ENCODE results near the gene NIPAL4.

The NIPAL4 gene

GRCh38 chr5:157516626-157517325 is 56.8 kb downstream of the NIPAL4 start:
- ATAC-seq (ENCODE audit: insufficient read depth, low read depth): no peak
- H3K9ac ChIP-seq (ENCODE audit: low read depth, low read length): no peak overlapping the region
- no peaks in the 10 kb centered on the region; the same call in 1 of the 2 replicates for H3K36me3 ChIP-seq (ENCODE audit: insufficient read depth, low read length)
- TF ChIP-seq CTCF (IDR thresholded peaks at IDR 0.05; ENCODE audit: borderline replicate concordance, extremely low read depth, low read length, poor library complexity, severe bottlenecking): no peak
- no peak for TF ChIP-seq EZH2 (IDR thresholded peaks at IDR 0.05; ENCODE audit: borderline replicate concordance, low read depth, low read length, severe bottlenecking)
- H3K9me3 ChIP-seq (ENCODE audit: insufficient read depth, low read length, severe bottlenecking): no peaks in the 10 kb centered on the region
- no peak overlapping the region for H3K4me2 ChIP-seq (ENCODE audit: insufficient read depth, low read length)
- no peak overlapping the region for H3K27ac ChIP-seq (ENCODE audit: low read length)
- H3K27me3 ChIP-seq (ENCODE audit: insufficient read depth, low read length, poor library complexity): no peaks in the 10 kb centered on the region
- no peak overlapping the region for H3K4me3 ChIP-seq (ENCODE audit: low read depth in 1 of 2, low read length in 2 of 2)
- no peaks in the 10 kb centered on the region for H4K20me1 ChIP-seq (ENCODE audit: insufficient read depth, low read length)
- H2AFZ ChIP-seq (ENCODE audit: low read depth, low read length): no peak overlapping the region
- H3K79me2 ChIP-seq (ENCODE audit: insufficient read depth, low read length): no peaks in the 10 kb centered on the region
- DNase-seq: no peak
- H3K4me1 ChIP-seq (ENCODE audit: insufficient read depth, low read length): no peaks in the 10 kb centered on the region

- H3K4me1 ChIP-seq (ENCODE audit: insufficient read depth, low read length): no peaks in the 10 kb centered on the region
- H3K27ac ChIP-seq (ENCODE audit: low read length): no peak overlapping the region
- H3K9me3 ChIP-seq (ENCODE audit: insufficient read depth, low read length, severe bottlenecking): no peaks in the 10 kb centered on the region
- H3K9ac ChIP-seq (ENCODE audit: low read depth, low read length): no peak overlapping the region
- H3K4me3 ChIP-seq (ENCODE audit: low read depth in 1 of 2, low read length in 2 of 2): no peak overlapping the region
- ATAC-seq (ENCODE audit: insufficient read depth, low read depth) (0 out of 3 replicates have a peak, but pooled peaks have one; percentile 42), DNase-seq (no peak)
- H3K27me3 ChIP-seq (ENCODE audit: insufficient read depth, low read length, poor library complexity): no peaks in the 10 kb centered on the region
- H2AFZ ChIP-seq (ENCODE audit: low read depth, low read length): no peak overlapping the region
- H3K79me2 ChIP-seq (ENCODE audit: insufficient read depth, low read length): no peaks in the 10 kb centered on the region
- no peaks in the 10 kb centered on the region for H4K20me1 ChIP-seq (ENCODE audit: insufficient read depth, low read length)
- TF ChIP-seq EZH2 (IDR thresholded peaks at IDR 0.05; ENCODE audit: borderline replicate concordance, low read depth, low read length, severe bottlenecking) (no peak), CTCF (IDR thresholded peaks at IDR 0.05; ENCODE audit: borderline replicate concordance, extremely low read depth, low read length, poor library complexity, severe bottlenecking) (no peak)
- no peaks in the 10 kb centered on the region; the same call in 1 of the 2 replicates for H3K36me3 ChIP-seq (ENCODE audit: insufficient read depth, low read length)
- no peak overlapping the region for H3K4me2 ChIP-seq (ENCODE audit: insufficient read depth, low read length)
Observed at GRCh38 chr5:157518963-157519362, 59.0 kb downstream of the NIPAL4 start.

- H3K4me2 ChIP-seq (ENCODE audit: insufficient read depth, low read length): no peak overlapping the region
- DNase-seq (no peak), ATAC-seq (ENCODE audit: insufficient read depth, low read depth) (no peak)
- H3K9me3 ChIP-seq (ENCODE audit: insufficient read depth, low read length, severe bottlenecking): no peaks in the 10 kb centered on the region
- no peaks in the 10 kb centered on the region for H3K79me2 ChIP-seq (ENCODE audit: insufficient read depth, low read length)
- H3K27me3 ChIP-seq (ENCODE audit: insufficient read depth, low read length, poor library complexity): no peaks in the 10 kb centered on the region
- H3K9ac ChIP-seq (ENCODE audit: low read depth, low read length): no peak overlapping the region
- H3K36me3 ChIP-seq (ENCODE audit: insufficient read depth, low read length): no peaks in the 10 kb centered on the region; the same call in 1 of the 2 replicates
- H3K27ac ChIP-seq (ENCODE audit: low read length): no peak overlapping the region
- no peaks in the 10 kb centered on the region for H4K20me1 ChIP-seq (ENCODE audit: insufficient read depth, low read length)
- no peak overlapping the region for H3K4me3 ChIP-seq (ENCODE audit: low read depth in 1 of 2, low read length in 2 of 2)
- H3K4me1 ChIP-seq (ENCODE audit: insufficient read depth, low read length): no peaks in the 10 kb centered on the region
- TF ChIP-seq CTCF (IDR thresholded peaks at IDR 0.05; ENCODE audit: borderline replicate concordance, extremely low read depth, low read length, poor library complexity, severe bottlenecking) (no peak), EZH2 (IDR thresholded peaks at IDR 0.05; ENCODE audit: borderline replicate concordance, low read depth, low read length, severe bottlenecking) (no peak)
- H2AFZ ChIP-seq (ENCODE audit: low read depth, low read length): no peak overlapping the region
Observed at GRCh38 chr5:157519579-157520253, 59.7 kb downstream of the NIPAL4 start.

All from DND-41 (cell line).